ENCODE measurements around the gene HCAR2. TPM values are rescaled to one million over a fixed set of nuclear protein-coding genes. Genes with fewer than 3 reads are reported as not detected.
"Not testable (repeated sequence)": the region's sequence is repeated elsewhere in the genome, so short reads cannot be mapped to it uniquely, and the experiment has no call there.

Gene HCAR2
- total RNA-seq, 1 donor from 2014 or later = not detected

DNA sequence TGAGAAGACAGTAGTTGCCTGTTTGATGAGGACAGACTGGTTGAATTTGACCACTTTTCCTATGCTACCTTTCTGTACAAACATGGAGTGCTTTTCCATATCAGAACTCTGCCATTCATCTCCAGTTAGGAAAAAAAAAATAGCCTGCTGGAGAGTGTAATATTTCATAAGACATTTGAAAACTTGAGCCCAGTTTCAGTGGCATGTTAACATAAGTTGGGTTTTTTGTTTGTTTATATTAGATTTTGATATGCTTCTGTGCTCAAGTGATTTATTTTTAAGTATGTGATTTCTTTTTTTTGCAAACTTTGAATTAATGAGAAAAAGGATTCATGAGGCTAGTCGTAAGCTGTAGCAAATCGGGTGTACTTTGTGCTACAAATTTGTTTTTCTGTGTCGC, 684 bp upstream of the HCAR2 start:
- H3K36me3 Mint-ChIP-seq (ENCODE audit: low read depth); POLR2A ChIA-PET; H3K9me3 Mint-ChIP-seq: not testable (repeated sequence)

DNA sequence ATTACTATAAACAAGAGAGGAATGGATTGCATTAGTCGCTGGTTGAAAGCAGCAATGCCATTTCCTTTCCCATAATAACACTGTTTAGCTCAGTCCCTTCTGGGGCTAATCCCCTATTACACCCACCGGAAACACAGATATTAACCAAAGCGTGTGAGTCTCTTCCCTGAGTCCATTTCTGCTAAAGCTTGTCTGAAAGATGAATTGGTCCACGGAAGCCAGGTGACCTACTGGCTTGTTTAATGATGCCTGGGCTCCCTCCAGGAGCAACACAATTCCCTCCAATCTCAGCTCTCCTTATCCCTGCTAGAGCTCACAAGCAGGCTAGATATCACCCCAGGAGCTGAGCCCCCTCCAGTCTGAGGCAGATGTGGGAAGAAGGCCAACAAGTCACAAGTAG, 1.7 kb downstream of the HCAR2 start:
- CTCF ChIA-PET; POLR2A ChIA-PET; H3K36me3 Mint-ChIP-seq (ENCODE audit: low read depth); DNase-seq; H3K27me3 Mint-ChIP-seq; H3K4me1 Mint-ChIP-seq; ATAC-seq (ENCODE audit: low read depth); intact Hi-C loops (cut with micrococcal nuclease); H3K9me3 Mint-ChIP-seq; H3K4me3 Mint-ChIP-seq; H3K27ac Mint-ChIP-seq: not testable (repeated sequence)

More for the DNA sequence above, 684 bp upstream of the HCAR2 start:
- DNase-seq; CTCF ChIA-PET; H3K27ac Mint-ChIP-seq; H3K4me3 Mint-ChIP-seq; H3K4me1 Mint-ChIP-seq; intact Hi-C loops (cut with micrococcal nuclease); ATAC-seq (ENCODE audit: low read depth); H3K27me3 Mint-ChIP-seq: not testable (repeated sequence)

DNA sequence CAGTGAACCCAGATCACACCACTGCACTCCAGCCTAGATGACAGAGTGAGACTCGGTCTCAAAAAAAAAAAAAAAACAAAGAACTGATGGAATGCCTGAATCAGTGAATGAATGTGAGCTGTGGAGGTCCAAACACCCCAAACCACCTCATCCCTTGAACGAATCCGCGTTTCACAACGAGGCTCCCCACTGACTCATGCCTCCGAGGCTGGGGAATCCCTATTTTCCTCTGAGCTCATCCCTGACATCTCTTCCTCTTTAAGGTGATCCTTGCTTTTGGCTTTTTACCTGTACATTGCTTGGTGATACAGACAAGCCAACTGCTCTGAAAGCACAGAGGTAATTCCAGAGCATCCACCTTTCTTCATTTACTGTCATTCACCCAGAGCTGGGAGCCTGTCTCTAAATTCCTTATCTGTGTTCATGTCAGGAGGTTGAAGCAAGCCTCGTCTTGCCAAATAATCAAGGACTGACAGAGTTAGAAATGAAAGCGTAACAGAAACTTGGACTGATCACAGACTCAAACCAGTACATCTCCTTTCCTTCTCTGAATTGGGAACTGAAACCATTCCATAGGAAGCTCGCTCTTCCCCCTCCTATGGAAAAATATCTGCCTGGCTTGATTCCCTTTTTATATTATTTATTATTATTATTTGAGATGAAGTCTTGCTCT, 3.0 kb downstream of the HCAR2 start:
- CTCF ChIA-PET; ATAC-seq (ENCODE audit: low read depth); DNase-seq; H3K4me3 Mint-ChIP-seq; H3K9me3 Mint-ChIP-seq; H3K36me3 Mint-ChIP-seq (ENCODE audit: low read depth); H3K4me1 Mint-ChIP-seq; H3K27me3 Mint-ChIP-seq; POLR2A ChIA-PET; H3K27ac Mint-ChIP-seq; intact Hi-C loops (cut with micrococcal nuclease): not testable (repeated sequence)

DNA sequence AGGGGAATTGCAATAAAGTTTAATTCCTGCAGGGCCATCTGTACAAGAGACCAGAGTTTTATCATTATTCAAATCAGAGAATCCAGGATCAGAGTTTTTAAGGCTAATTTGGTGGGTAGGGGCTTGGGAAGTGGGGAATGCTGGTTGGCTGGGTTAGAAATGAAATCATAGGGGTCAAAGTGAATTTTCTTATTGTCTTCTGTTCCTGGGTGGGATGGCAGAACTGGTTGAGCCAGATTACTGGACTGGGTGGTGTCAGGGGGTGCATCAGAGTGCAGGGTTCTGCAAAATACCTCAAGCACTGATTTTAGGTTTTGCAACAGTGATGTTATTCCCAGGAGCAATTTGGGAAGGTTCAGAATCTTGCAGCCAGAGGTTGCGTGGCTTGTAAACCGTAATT, 6.2 kb downstream of the HCAR2 start:
- CTCF ChIA-PET; ATAC-seq (ENCODE audit: low read depth); H3K4me3 Mint-ChIP-seq; H3K27ac Mint-ChIP-seq; intact Hi-C loops (cut with micrococcal nuclease); POLR2A ChIA-PET; H3K9me3 Mint-ChIP-seq; H3K36me3 Mint-ChIP-seq (ENCODE audit: low read depth); H3K4me1 Mint-ChIP-seq; DNase-seq; H3K27me3 Mint-ChIP-seq: not testable (repeated sequence)

DNA sequence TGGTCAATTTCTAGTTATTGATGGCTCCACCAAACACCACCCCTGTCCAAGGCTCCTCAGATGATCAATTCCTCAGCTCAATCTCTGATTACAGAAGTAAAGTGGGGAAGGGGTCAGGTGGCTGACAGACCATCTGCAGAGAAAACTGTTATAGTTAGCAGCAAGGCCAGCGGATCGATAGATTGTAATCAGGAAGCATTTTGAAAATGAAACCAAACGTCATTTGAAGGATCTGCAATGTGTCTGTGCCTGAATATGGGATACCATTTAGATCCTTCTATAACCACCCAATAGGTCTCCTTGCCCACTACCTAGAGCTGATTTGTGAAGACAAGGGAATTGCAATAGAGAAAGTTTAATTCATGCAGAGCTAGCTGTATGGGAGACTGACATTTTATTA, 11.6 kb downstream of the HCAR2 start:
- Mint-ChIP-seq H3K36me3 (ENCODE audit: low read depth) (no peaks in the 10 kb centered on the region), H3K27me3 (no peaks in the 10 kb centered on the region), H3K4me1 (peaks cover 4% of the 10 kb centered on the region), H3K4me3 (no peak overlapping the region), H3K27ac (no peak overlapping the region), H3K9me3 (no peaks in the 10 kb centered on the region)
- POLR2A ChIA-PET = interaction anchor here (0.6 kb wide), 1 partner anchor 1288 kb away, joined by 9 read pairs; no protein-coding TSS in a partner anchor
- ATAC-seq (ENCODE audit: low read depth) (no peak), DNase-seq (no peak)
- CTCF ChIA-PET = no interaction called here
- TF ChIP-seq, protein P1, sequence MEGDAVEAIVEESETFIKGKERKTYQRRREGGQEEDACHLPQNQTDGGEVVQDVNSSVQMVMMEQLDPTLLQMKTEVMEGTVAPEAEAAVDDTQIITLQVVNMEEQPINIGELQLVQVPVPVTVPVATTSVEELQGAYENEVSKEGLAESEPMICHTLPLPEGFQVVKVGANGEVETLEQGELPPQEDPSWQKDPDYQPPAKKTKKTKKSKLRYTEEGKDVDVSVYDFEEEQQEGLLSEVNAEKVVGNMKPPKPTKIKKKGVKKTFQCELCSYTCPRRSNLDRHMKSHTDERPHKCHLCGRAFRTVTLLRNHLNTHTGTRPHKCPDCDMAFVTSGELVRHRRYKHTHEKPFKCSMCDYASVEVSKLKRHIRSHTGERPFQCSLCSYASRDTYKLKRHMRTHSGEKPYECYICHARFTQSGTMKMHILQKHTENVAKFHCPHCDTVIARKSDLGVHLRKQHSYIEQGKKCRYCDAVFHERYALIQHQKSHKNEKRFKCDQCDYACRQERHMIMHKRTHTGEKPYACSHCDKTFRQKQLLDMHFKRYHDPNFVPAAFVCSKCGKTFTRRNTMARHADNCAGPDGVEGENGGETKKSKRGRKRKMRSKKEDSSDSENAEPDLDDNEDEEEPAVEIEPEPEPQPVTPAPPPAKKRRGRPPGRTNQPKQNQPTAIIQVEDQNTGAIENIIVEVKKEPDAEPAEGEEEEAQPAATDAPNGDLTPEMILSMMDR (IDR thresholded peaks at IDR 0.05) = no peak
- intact Hi-C loops (cut with micrococcal nuclease) = no loop called here

DNA sequence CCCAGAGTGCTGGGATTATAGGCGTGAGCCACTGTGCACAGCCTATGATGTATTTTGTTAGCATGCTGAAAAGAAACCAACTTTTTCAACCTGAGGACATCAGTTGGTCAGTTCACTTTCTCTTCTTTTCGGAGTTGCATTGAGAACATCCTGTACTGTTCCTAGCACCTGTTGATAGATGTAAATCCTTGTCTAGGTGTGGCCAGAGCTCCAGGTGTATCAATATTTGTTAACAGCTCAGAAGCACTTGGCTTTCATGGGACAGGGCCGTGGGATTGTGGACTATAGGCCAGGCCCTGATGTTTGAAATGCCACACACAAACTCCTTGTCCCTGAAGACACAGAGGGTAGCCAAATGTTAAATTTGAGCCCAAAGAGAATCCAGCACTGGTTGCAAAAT, 14.9 kb downstream of the HCAR2 start:
- TF ChIP-seq, protein P1 (IDR thresholded peaks at IDR 0.05) = no peak
- Mint-ChIP-seq H3K36me3 (ENCODE audit: low read depth) (no peaks in the 10 kb centered on the region), H3K27ac (no peak overlapping the region), H3K27me3 (no peaks in the 10 kb centered on the region), H3K4me1 (peaks cover 4% of the 10 kb centered on the region), H3K4me3 (no peak overlapping the region), H3K9me3 (no peaks in the 10 kb centered on the region)
- intact Hi-C loops (cut with micrococcal nuclease) = no loop called here
- POLR2A ChIA-PET = interaction anchor here (0.6 kb wide), 1 partner anchor 34 kb away, joined by 4 read pairs; no protein-coding TSS in a partner anchor
- CTCF ChIA-PET = no interaction called here
- DNase-seq (no peak), ATAC-seq (ENCODE audit: low read depth) (no peak)

DNA sequence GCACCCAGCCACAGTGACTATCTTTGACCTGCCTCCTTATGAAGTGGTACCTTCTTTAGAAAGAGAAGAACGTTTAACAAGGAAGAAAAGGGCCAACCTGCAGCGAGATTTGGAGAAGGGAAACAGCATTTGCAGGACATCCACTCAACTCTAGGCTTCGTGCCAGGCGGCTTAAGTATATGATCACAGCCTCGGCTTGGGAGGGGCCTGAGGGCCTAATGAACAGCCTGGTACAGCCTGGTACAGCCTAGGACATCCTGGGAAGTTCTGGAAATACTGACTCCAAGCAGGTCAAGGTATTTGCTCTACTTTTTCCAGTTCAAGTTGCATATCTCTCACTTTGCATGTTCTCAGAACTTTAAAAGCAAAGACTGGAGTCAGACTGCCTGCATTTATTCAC, 16.1 kb downstream of the HCAR2 start:
- ChIA-PET CTCF (no interaction called here), POLR2A (no interaction called here)
- DNase-seq = no peak
- no peak overlapping the region for H3K27ac Mint-ChIP-seq
- H3K9me3 Mint-ChIP-seq = no peaks in the 10 kb centered on the region
- peaks cover 4% of the 10 kb centered on the region for H3K4me1 Mint-ChIP-seq
- no peak overlapping the region for H3K4me3 Mint-ChIP-seq
- TF ChIP-seq, protein P1 (IDR thresholded peaks at IDR 0.05) = no peak
- no peak for ATAC-seq (ENCODE audit: low read depth)
- H3K27me3 Mint-ChIP-seq = no peaks in the 10 kb centered on the region
- no peaks in the 10 kb centered on the region for H3K36me3 Mint-ChIP-seq (ENCODE audit: low read depth)
- intact Hi-C loops (cut with micrococcal nuclease) = no loop called here
